Cardiac septum (tissue), 1 donor: ENCODE data around the gene ACTG1. TPM values are rescaled to one million over a fixed set of nuclear protein-coding genes. Genes with fewer than 3 reads are reported as not detected.

Source experiments
- DNase-seq: peaks from one replicate; pipeline ENCODE4 v3.0.0-alpha.2; 2020; ENCODE audit warnings: low spot score
- intact Hi-C: fragments of 100-400 bp; cut with DNase I; formaldehyde crosslinking; loops from one replicate; pipeline ENCODE4 v1.14.0; 2022
- total RNA-seq: library from RNA; stranded (reverse); fragmentation: NEBNext Ultra II Directional; extraction: Animal tissue kit (Norgen Biotek cat#: 25700); gene quantifications from one replicate; pipeline ENCODE4 v1.2.1, GENCODE V29; 2021
- donor health status: DM: no; HTN: no; CAD: no.

ACTG1 gene
- total RNA-seq, 1 donor from 2014 or later, result 634 TPM

DNA sequence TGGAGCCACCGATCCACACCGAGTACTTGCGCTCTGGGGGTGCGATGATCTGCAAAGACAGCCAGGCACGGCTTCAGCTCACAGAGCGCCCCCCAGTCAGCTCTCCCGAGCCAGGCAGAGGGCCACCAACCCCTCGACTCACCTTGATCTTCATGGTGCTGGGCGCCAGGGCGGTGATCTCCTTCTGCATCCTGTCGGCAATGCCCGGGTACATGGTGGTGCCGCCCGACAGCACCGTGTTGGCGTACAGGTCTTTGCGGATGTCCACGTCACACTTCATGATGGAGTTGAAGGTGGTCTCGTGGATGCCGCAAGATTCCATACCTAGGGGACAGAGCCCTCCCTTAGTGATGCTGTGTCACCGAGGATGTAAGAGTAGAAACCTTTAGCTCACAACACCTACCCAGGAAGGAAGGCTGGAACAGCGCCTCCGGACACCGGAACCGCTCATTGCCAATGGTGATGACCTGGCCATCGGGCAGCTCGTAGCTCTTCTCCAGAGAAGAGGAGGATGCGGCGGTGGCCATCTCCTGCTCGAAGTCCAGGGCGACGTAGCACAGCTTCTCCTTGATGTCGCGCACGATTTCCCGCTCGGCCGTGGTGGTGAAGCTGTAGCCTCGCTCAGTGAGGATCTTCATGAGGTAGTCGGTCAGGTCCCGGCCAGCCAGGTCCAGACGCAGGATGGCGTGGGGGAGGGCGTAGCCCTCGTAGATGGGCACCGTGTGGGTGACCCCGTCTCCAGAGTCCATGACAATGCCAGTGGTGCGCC, 1.6 kb downstream of the ACTG1 start:
- intact Hi-C loops, result no loop called here
- no peak for DNase-seq

DNA sequence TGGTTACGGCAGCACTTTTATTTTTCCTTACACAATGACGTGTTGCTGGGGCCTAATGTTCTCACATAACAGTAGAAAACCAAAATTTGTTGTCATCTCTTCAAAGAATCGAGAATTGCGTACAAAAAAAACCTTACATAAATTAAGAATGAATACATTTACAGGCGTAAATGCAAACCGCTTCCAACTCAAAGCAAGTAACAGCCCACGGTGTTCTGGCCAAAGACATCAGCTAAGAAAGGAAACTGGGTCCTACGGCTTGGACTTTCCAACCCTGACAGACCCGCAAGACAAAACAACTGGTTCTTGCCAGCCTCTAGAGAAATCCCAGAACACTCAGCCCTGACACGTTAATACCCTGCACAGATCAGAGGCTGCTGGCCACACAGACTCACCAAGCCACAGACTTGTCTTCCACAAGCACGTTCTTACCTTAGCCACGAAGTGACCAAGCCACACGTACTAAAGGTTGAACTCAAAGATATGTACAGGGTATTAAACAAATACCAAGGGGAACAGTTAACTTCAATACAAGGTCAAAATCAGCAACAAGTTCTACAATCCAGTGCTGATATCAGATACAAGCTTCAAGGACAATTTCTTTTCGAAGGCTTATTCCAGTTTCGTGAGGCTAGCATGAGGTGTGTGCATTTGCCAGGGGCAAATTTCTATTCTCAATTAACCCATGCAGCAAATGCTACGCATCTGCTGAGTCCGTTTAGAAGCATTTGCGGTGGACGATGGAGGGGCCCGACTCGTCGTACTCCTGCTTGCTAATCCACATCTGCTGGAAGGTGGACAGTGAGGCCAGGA, 2.4 kb downstream of the ACTG1 start:
- no peak for DNase-seq
- intact Hi-C loops, result no loop called here

DNA sequence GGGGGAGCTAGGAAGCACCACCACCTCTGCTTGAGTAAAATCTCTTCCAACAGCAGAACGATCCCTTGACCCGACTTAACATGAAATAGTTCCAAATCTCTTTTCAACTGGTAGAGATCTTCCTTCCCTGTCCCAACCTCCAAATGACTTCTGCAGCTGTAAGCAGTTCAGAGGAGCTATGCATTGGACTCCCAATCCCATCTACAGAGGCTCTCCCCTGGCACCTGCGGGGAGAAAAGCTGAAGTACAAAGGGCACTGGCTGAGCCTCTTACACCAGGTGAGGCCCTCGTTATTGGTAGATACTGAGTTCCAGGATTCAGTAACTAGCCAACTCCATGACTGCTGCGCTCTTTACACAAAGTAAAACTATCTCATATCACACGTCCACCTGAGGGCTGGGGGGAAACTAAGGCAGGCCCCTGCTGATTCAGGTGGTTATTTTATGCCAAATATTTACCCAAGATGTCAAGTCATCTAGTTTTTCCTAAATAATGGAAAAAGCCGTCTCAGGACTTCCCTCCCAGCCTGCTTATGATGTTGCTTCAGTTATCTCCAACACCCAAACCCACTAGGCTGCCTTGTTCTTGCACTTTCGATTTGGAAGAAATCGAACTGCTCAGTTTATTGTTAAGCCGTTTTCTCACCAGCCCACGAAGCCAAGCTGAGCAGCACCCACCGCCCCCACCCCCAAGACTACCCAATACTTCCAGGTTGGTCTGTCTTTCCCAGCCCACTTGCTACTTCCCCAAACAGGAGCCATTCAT, 3.2 kb downstream of the ACTG1 start:
- no peak for DNase-seq
- intact Hi-C loops, result no loop called here

DNA sequence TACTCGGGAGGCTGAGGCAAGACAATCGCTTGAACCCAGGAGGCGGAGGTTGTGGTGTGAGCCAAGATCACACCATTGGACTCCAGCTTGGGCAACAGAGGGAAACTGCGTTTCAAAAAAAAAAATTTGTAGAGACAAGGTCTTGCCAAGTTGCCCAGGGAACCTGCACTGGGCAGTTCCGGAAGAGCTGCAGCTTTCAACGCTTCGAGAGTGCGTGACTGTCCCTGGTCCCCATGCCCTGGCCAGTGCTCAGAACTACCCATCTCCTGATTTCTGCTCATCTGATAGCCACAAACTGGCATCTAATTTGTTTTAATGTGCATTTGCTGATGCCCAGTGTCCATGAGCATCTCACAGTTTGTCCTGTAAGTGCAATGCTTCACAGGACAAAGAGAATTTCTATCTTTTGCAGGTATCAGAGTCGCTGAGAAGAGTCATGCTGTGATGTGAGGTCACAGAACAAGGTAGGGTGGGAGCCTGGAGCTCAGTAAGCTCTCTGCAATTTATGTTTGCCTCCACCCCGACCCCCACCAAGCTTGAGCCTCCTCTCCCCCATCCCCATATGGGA, 3.9 kb downstream of the ACTG1 start:
- intact Hi-C loops, result no loop called here
- no peak for DNase-seq

DNA sequence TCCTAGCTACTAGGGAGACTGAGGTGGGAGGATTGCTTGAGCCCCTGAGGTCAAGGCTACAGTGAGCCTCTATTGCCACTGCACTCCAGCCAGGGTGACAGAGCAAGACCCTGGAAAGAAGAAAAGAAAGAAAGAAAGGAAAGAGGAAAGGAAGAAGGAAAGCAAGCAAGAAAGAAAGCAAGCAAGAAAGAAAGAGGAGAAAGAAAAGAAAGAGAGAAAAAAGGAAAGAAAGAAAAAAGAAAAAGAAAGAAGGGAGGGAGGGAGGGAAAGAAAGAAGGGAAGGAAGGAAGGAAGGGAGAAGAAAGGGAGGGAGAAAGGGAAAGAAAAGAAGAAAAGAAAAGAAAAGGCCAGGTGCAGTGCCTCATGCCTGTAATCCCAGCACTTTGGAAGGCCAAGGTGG, 9.0 kb downstream of the ACTG1 start:
- no peak for DNase-seq
- intact Hi-C loops, result no loop called here

DNA sequence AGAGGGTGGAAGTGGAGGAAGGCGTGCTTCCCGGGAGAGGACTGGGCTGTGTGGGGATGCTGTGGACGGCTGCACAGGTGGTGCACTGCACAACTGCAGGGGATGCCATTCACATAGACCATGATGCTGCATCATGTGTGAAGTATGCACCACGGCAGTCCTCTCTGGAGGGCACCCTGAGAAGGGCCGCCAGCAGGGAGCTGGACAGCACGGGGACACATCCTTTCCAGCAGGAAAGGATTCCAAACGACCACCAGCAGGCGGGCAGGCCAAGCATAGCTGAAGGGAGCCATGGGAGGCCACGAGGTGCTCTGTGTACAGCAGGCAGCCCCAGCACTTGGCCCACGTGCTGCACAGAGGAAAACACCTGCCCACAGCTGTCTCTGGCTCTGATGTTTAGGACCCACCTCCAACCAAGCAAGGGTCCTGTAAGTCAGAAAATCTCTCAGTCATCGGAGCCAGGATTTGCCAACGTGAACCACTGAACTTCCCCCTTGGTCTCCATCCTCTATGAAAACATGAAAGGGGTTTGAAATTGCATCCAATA, 10.1 kb downstream of the ACTG1 start:
- DNase-seq, result no peak
- intact Hi-C loops, result no loop called here

DNA sequence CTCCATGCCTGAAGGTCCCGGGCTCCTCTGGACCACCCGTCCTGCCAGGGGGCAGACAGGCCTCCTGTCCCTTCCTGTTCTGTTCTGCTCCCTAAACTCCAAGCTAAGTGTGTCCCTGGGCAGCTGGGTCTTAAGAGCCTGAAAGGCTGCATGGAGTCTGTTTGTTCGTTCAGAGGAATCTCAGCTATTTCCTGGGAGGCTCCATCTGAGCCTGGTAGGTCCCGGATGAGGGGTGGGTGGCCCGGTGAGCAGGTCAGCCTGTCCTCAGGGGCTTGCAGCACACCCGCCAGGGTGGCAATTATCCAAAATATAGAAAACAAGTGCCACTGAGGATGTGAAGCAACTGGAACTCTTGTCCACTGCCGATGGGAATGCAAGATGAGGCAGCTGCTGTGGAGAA, 12.6 kb downstream of the ACTG1 start:
- DNase-seq, result no peak
- intact Hi-C loops, result no loop called here

DNA sequence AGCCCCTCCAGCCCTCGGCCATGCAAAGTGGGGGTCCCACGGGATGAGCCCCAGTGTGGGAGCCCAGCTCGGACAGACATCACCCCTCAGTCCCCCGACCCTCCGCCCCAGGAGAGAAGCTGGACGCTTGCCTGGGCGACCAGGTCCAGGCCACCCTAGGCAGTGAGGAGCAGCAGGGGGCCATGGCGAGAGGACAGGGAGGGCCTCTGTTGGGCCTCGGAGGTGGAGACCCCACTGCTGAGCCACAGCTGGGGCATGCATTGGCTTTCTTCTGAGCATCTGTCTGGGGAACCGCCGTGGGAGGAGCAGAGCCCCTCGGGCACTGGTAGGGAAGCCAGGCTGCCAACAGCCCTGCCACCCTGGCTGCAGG, 13.0 kb downstream of the ACTG1 start:
- no peak for DNase-seq
- intact Hi-C loops, result no loop called here

DNA sequence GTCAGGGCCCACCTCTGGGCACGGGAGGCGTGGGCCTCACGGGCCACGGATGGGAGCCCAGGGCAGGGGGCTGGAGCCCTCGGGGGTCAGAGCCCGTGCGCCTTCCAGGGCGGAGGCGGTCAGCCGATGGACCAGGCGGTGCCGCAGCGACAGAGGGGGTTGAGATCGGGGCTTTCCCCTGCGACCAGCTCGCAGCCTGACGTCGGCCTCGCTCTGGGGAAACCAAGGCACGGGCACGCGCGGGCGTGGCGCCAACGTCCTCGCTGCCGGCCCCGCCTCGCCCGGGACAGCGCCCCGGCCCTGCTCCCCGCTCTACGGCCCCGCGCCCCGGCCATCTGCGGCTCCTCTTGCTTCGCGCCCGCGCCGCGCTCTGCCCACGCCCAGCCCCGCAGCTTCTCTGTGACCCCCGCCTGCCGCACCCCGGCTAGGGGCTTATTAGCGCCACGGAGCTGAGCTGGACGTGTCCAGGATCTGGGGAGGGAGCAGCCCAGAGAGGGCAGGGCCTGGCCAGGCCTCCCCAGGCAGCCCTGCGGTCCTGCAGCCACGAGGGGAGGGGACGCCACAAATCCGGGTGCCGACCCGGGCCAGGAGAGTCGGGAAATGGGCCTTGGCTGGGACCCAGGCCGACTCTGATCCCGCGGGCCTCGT, 13.5 kb downstream of the ACTG1 start:
- intact Hi-C loops, result no loop called here
- DNase-seq, result no peak

DNA sequence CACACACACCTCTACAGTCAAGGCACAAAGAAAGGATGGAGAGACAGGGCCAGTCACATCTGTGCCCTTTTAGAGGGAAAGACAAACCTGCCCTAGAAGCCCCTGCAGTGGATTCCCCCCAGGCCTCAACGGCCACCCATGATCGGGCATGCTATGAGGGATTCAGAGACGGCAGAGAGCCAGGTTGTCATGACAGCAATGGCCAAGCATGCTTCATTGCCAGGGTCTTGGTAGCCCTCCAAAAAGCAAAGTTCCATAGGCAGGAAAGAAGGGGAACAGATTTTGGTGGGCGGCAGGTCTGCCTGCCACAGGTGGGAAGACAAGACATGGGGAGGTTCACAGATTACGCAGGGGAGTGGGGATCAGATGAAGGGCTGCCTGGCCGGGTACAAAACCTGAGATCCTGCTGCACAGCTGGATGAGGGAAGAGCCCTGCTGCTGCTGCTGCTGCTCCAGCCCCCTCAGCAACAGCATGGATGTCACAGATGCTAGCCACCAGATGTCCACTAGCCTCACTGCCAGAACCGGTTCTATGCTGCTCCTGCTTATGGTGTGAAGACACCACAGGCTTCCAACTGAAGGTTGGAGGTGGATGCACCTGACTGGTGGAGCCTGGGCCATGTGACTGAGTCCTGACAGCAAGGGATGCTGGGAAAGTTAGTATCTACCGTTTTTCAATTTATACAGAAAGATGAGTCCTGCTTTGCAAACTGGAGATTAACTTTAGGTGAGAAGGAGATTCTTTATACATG, 17.8 kb downstream of the ACTG1 start:
- no peak for DNase-seq
- intact Hi-C loops, result no loop called here

DNA sequence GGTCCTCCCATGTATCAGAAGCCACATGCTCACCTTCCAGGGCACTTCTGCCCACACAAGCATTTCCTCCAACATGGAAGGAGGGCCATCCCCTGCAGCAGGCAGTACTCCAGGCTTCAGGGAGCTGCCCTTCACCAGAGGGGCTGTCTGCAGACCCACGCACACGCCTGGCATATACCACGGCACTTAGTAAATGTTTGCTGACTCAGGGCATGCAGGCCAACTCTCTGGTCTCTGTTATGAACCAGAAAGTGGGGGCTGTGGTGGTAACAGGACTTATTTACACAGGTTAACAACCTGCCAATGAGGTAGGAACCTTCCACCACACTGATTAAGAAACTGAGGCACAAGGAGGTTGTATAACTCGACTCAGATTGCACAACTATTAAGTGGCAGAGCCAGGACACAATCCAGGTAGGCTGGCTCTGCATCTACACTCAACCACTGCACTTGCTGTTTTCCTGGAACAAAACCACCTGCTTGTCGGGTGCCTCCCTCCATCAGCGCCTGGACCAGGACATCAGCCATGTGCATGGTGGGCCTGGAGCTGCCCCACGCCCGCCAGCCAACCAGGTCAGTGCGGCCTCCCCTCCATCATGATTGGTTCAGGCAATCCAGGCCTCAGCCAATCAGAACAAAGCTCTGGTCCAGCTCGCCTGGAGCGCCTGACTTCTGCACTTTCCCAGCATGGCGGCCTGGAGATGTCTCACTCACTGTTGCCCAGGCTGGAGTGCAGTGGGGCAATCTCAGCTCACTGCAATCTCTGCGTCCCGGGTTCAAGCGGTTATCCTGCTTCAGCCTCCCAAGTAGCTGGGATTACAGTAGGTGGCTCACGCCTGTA, 19.2 kb downstream of the ACTG1 start:
- intact Hi-C loops, result no loop called here
- DNase-seq, result no peak

DNA sequence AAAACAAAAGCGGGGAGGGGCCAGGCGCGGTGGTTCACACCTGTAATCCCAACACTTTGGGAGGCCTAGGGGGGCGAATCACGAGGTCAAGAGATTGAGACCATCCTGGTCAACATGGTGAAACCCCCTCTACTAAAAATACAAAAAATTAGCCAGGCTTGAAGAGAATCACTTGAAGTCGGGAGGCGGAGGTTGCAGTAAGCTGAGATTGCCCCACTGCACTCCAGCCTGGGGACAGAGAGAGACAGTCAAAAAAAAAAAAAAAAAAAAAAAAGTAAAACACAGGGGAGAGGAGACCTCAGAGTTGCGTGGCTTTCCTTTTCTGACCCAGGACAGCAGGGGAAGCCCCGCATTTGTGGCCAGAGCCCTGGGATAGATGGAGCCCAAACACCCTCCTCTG, 19.9 kb downstream of the ACTG1 start:
- intact Hi-C loops, result no loop called here
- no peak for DNase-seq

DNA sequence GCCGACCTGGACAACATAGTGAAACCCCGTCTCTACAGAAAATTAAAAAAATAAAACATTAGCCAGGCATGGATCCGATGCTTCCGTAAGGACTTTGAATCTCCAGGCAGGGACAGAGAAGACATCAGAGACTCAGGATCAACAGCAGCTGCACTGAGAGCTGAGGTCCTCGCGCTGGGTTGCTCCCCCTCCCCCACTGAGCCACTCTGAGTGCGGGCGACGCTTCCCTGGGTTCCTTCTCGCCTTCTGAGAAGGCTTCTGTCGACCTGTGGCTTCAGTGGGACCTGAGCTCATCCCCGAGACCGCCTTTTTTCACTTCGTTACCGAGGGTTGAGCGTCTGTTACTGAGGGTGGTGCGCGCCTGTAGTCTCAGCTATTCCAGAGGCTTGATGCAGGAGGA, 20.4 kb downstream of the ACTG1 start:
- DNase-seq, result no peak
- intact Hi-C loops, result no loop called here

DNA sequence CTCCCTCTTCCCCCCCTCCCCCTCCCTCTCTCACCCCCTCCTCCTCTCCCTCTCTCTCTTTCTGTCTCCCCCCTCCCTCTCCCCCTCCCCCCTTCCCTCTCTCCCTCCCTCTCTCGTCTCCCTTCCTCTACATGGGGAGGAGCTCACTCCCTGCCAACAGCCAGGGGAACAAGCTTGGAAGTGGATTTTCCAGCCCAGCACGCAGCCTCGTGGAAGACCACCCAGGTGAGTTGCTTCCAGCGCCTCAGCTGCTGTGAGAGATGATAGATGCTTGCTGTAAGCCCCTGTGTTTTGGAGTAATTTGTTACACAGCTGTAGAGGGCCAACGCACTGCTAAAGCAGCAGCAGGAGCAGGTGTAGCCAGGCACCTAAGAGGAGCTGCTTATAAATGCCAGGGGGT, 20.8 kb downstream of the ACTG1 start:
- intact Hi-C loops, result no loop called here
- no peak for DNase-seq

DNA sequence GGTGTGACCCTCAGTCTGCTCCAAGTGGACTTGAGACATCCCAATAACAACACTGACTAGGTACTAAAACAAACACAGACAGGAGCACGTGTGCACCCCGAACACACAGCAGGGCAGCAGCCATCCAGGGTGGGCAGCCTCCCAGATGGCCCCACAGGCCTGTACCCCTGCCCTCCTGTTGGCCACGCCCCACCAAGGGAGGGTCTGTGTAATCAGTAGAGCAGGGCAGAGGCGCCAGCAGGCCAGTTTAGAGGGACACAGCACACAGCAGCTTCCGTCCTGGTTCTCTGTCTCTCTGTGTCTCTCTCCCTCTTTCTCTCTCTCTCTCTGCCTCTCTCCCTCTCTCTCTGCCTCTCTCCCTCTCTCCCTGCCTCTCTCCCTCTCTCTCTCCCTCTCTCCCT, 21.4 kb downstream of the ACTG1 start:
- DNase-seq, result no peak
- intact Hi-C loops, result no loop called here

DNA sequence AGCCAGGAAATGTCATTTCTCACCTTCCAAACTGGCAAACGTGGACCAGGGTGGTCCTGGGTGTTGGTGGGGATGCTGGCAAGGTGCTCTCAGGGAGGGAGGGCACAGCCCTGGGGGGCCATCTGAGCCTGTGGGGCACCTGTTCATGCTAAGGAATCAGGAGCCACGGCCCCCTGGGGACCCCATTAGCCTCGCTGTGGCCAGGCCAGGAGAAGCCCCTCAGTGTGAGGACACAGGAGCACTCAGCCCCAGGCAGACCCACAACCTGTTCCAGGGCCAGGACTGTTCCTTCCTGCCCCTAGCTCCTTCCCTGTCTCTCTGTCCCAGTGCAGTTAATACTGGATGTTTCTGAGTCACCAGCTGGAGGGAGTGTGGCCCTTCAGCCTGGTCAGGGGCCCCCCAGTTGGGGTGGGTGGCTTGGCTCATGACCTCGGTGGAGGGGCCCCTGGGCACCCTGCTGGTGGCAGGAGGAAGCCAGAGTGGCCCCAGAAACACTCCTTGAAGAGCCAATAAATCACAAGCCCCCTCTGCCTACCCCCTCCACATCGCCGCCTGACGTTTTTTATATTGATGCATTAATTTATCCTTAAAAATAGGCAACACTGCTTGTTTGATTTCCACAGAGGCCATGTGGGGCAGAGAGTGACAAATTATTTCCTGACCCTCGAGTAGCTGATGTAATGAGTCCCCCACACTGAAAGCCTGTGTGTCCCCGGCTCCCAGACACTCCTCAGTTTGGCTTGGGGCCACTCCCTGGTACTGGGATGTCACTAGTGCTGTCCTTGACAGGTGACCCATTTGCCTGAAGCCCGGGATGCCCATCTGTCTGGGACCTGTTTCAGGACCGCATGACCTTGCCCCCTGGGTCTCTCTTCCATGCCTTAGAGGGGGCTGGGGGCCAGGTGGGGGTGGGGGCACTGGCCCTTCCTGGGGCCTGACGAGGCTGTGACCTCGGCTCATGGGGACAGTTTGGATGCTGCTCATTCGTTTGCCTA, 22.3 kb downstream of the ACTG1 start:
- DNase-seq, result no peak
- intact Hi-C loops, result no loop called here
